Superior temporal gyrus (tissue), 1 donor: ENCODE measurements around the gene DMD.
A peak's percentile ranks its signal among the peaks of the same experiment; 100 is the strongest.
"Not testable (repeated sequence)": the region's sequence is repeated elsewhere in the genome, so short reads cannot be mapped to it uniquely, and the experiment has no call there.

Experiments
- DNase-seq: peaks from one replicate; pipeline ENCODE4 v3.0.0-alpha.2; 2016; ENCODE audit errors: extremely low spot score

The DMD gene

GRCh38 chrX:33156152-33156726, 55.1 kb downstream of the DMD start:
- no peak for DNase-seq

- no peak for DNase-seq
Observed at GRCh38 chrX:33149580-33149979, 61.8 kb downstream of the DMD start.

GRCh38 chrX:33149085-33149484, 62.3 kb downstream of the DMD start:
- DNase-seq: no peak

- no peak for DNase-seq
Observed at GRCh38 chrX:33142331-33142730, 69.0 kb downstream of the DMD start.

GRCh38 chrX:33138677-33139249, 72.6 kb downstream of the DMD start:
- DNase-seq: no peak

- DNase-seq: no peak
Observed at GRCh38 chrX:33134164-33134563, 77.2 kb downstream of the DMD start.

- DNase-seq: no peak
Observed at GRCh38 chrX:33133320-33133719, 78.0 kb downstream of the DMD start.

GRCh38 chrX:33132569-33132968, 78.8 kb downstream of the DMD start:
- no peak for DNase-seq

GRCh38 chrX:33129607-33130006, 81.7 kb downstream of the DMD start:
- no peak for DNase-seq

- DNase-seq: no peak
Observed at GRCh38 chrX:33128048-33128805, 83.1 kb downstream of the DMD start.

GRCh38 chrX:33126469-33126868, 84.9 kb downstream of the DMD start:
- DNase-seq: no peak

- no peak for DNase-seq
Observed at GRCh38 chrX:33109858-33110257, 101.5 kb downstream of the DMD start.

GRCh38 chrX:33106737-33107136, 104.6 kb downstream of the DMD start:
- DNase-seq: no peak

- DNase-seq: no peak
Observed at GRCh38 chrX:33095079-33095478, 116.3 kb downstream of the DMD start.

GRCh38 chrX:33087411-33087810, 123.9 kb downstream of the DMD start:
- DNase-seq: no peak

- DNase-seq: no peak
Observed at GRCh38 chrX:33086886-33087285, 124.5 kb downstream of the DMD start.

GRCh38 chrX:33082371-33082770, 129.0 kb downstream of the DMD start:
- no peak for DNase-seq

- no peak for DNase-seq
Observed at GRCh38 chrX:33078273-33078672, 133.1 kb downstream of the DMD start.

GRCh38 chrX:33073660-33074059, 137.7 kb downstream of the DMD start:
- DNase-seq: not testable (repeated sequence)

- DNase-seq: no peak
Observed at GRCh38 chrX:33065415-33065814, 145.9 kb downstream of the DMD start.

GRCh38 chrX:33062041-33062440, 149.3 kb downstream of the DMD start:
- DNase-seq: peak; percentile 59

- DNase-seq: no peak
Observed at GRCh38 chrX:33053001-33053400, 158.3 kb downstream of the DMD start.

GRCh38 chrX:33045882-33046281, 165.5 kb downstream of the DMD start:
- no peak for DNase-seq
